H9 (cell line): ENCODE measurements around the gene TRAK1. TPM values are rescaled to one million over a fixed set of nuclear protein-coding genes. Genes with fewer than 3 reads are reported as not detected.

Source experiments
- DNase-seq: peaks from one replicate; pipeline ENCODE4 v3.0.0-alpha.2; 2017
- H2AFZ ChIP-seq: one replicate; pipeline ENCODE4 v1.6.1; 2013; ENCODE audit warnings: mild to moderate bottlenecking, low read length, control low read depth, moderate library complexity
- H2AK5ac ChIP-seq: 2 replicates; pipeline ENCODE4 v1.6.1; 2013; ENCODE audit warnings: low read length, control low read depth, mixed read lengths; ENCODE audit not compliant: insufficient read length
- H2BK120ac ChIP-seq: one replicate; pipeline ENCODE4 v1.6.1; 2013; ENCODE audit warnings: low read depth, mild to moderate bottlenecking, low read length, control low read depth, inconsistent platforms; ENCODE audit not compliant: poor library complexity, severe bottlenecking
- H2BK12ac ChIP-seq: 2 replicates; pipeline ENCODE4 v1.6.1; 2013; ENCODE audit warnings: low read length, control low read depth, mixed read lengths, low read depth; ENCODE audit not compliant: insufficient read length
- H2BK15ac ChIP-seq: 2 replicates; pipeline ENCODE4 v1.6.1; 2013; ENCODE audit warnings: low read depth, low read length, control low read depth
- H2BK20ac ChIP-seq: one replicate; pipeline ENCODE4 v1.6.1; 2013; ENCODE audit warnings: low read depth, mild to moderate bottlenecking, low read length, control low read depth, inconsistent platforms; ENCODE audit not compliant: poor library complexity, severe bottlenecking
- H2BK5ac ChIP-seq: 2 replicates; pipeline ENCODE4 v1.6.1; 2013; ENCODE audit warnings: low read length, control low read depth, mixed read lengths; ENCODE audit not compliant: insufficient read length
- H3K14ac ChIP-seq: 2 replicates; pipeline ENCODE4 v1.6.1; 2013; ENCODE audit warnings: low read length, control low read depth; ENCODE audit not compliant: insufficient read depth
- H3K18ac ChIP-seq: 2 replicates; pipeline ENCODE4 v1.6.1; 2013; ENCODE audit warnings: low read depth, mild to moderate bottlenecking, mixed read lengths, low read length, control low read depth; ENCODE audit not compliant: insufficient read length
- H3K23ac ChIP-seq: 2 replicates; pipeline ENCODE4 v1.6.1; 2013; ENCODE audit warnings: low read length, control low read depth, mixed read lengths, low read depth; ENCODE audit not compliant: insufficient read length
- H3K23me2 ChIP-seq: 2 replicates; pipeline ENCODE4 v1.6.1; 2013; ENCODE audit warnings: low read depth, mild to moderate bottlenecking, mixed read lengths, low read length, control low read depth; ENCODE audit not compliant: insufficient read length, poor library complexity, severe bottlenecking
- H3K27ac ChIP-seq: 2 replicates; pipeline ENCODE4 v1.5.1; 2013; ENCODE audit warnings: low read length, control low read depth, mixed read lengths, low read depth; ENCODE audit not compliant: insufficient read length
- H3K27me3 ChIP-seq: 2 replicates; pipeline ENCODE4 v1.6.1; 2013; ENCODE audit warnings: low read length, control low read depth, inconsistent platforms; ENCODE audit not compliant: insufficient read depth
- H3K4ac ChIP-seq: 2 replicates; pipeline ENCODE4 v1.6.1; 2013; ENCODE audit warnings: low read depth, mild to moderate bottlenecking, control low read depth, inconsistent platforms, low read length, moderate library complexity
- H3K4me1 ChIP-seq: 2 replicates; pipeline ENCODE4 v1.6.1; 2013; ENCODE audit warnings: low read length, control low read depth, inconsistent platforms; ENCODE audit not compliant: insufficient read depth
- H3K4me2 ChIP-seq: 2 replicates; pipeline ENCODE4 v1.6.1; 2013; ENCODE audit warnings: low read length, control low read depth, mixed read lengths; ENCODE audit not compliant: insufficient read length, insufficient read depth
- H3K56ac ChIP-seq: 2 replicates; pipeline ENCODE4 v1.6.1; 2013; ENCODE audit warnings: low read depth, mild to moderate bottlenecking, mixed read lengths, low read length, control low read depth; ENCODE audit not compliant: insufficient read length
- H3K79me1 ChIP-seq: 2 replicates; pipeline ENCODE4 v1.6.1; 2013; ENCODE audit warnings: low read depth, mild to moderate bottlenecking, moderate library complexity, low read length, control low read depth, inconsistent platforms; ENCODE audit not compliant: insufficient read depth, poor library complexity, severe bottlenecking
- H3K79me2 ChIP-seq: 2 replicates; pipeline ENCODE4 v1.6.1; 2013; ENCODE audit warnings: low read length, control low read depth, inconsistent platforms; ENCODE audit not compliant: insufficient read depth
- H3K9ac ChIP-seq: 2 replicates; pipeline ENCODE4 v1.6.1; 2013; ENCODE audit warnings: low read length, control low read depth, mixed read lengths; ENCODE audit not compliant: insufficient read length; ENCODE audit errors: extremely low read depth
- H3K9me3 ChIP-seq: one replicate; pipeline ENCODE4 v1.6.1; 2013; ENCODE audit warnings: low read depth, low read length, inconsistent platforms; ENCODE audit not compliant: control insufficient read depth
- H3T11ph ChIP-seq: one replicate; pipeline ENCODE4 v1.6.1; 2013; ENCODE audit warnings: mild to moderate bottlenecking, low read length, control low read depth, inconsistent platforms
- H4K20me1 ChIP-seq: one replicate; pipeline ENCODE4 v1.6.1; 2013; ENCODE audit not compliant: control insufficient read depth, insufficient read length, insufficient read depth
- H4K5ac ChIP-seq: 2 replicates; pipeline ENCODE4 v1.6.1; 2013; ENCODE audit warnings: low read depth, mild to moderate bottlenecking, mixed read lengths, low read length, control low read depth; ENCODE audit not compliant: insufficient read length
- H4K8ac ChIP-seq: replicated peaks from 2 replicates; pipeline ENCODE4 v1.6.1; 2013; ENCODE audit warnings: low read length, control low read depth, mixed read lengths, low read depth; ENCODE audit not compliant: insufficient read length
- H4K91ac ChIP-seq: 2 replicates; pipeline ENCODE4 v1.6.1; 2013; ENCODE audit warnings: low read depth, mild to moderate bottlenecking, moderate library complexity, mixed read lengths, low read length, control low read depth; ENCODE audit not compliant: insufficient read length
- H3K27ac Mint-ChIP-seq, 3 experiments: 2 replicates in 2 of 3; 3 replicates in 1 of 3; pipeline ENCODE4 v1.8.0; 2020 to 2021; ENCODE audit warnings: mixed read lengths in 3 of 3, mild to moderate bottlenecking in 1 of 3, moderate library complexity in 1 of 3
- H3K27me3 Mint-ChIP-seq: 2 replicates; pipeline ENCODE4 v1.8.0; 2021; ENCODE audit warnings: low read depth, mild to moderate bottlenecking, moderate library complexity, mixed read lengths
- H3K36me3 Mint-ChIP-seq, 3 experiments: 2 replicates in 2 of 3; 3 replicates in 1 of 3; pipeline ENCODE4 v1.8.0; 2020 to 2021; ENCODE audit warnings: low read depth in 3 of 3, mixed read lengths in 3 of 3; ENCODE audit not compliant: insufficient read depth in 1 of 3
- H3K4me1 Mint-ChIP-seq, 2 experiments: 2 replicates each; pipeline ENCODE4 v1.8.0; 2020; ENCODE audit warnings: mixed read lengths in 2 of 2
- H3K4me3 Mint-ChIP-seq, 2 experiments: 2 replicates in 1 of 2; 3 replicates in 1 of 2; pipeline ENCODE4 v1.8.0; 2020 to 2021; ENCODE audit warnings: mild to moderate bottlenecking in 2 of 2, mixed read lengths in 2 of 2, moderate library complexity in 1 of 2
- H3K9me3 Mint-ChIP-seq, 2 experiments: 2 replicates in 1 of 2; 3 replicates in 1 of 2; pipeline ENCODE4 v1.8.0; 2020; ENCODE audit warnings: mild to moderate bottlenecking in 2 of 2, mixed read lengths in 2 of 2, moderate library complexity in 1 of 2
- WGBS: extraction: QIAGEN DNeasy Blood & Tissue Kit; methylation state at CpG from one replicate; pipeline ENCODE4 v1.1.7; 2013; ENCODE audit warnings: missing lambda C conversion rate, low lambda C conversion rate, mixed read lengths; ENCODE audit not compliant: insufficient read length; ENCODE audit errors: extremely low coverage; 5-methylcytosine and 5-hydroxymethylcytosine counted together
- total RNA-seq: library from RNA; stranded (reverse); gene quantifications from 2 replicates; pipeline ENCODE4 v1.2.1, GENCODE V29; 2021
- TF ChIP-seq, protein P1 (sequence below): fragments of 200-600 bp; sonication (generic); conservative IDR thresholded peaks from 3 replicates; pipeline ENCODE4 v1.8.0; 2021; ENCODE audit warnings: antibody characterized with exemption, mild to moderate bottlenecking

Gene TRAK1
- total RNA-seq, 1 experiment from 2014 or later, result 34.2 TPM

DNA sequence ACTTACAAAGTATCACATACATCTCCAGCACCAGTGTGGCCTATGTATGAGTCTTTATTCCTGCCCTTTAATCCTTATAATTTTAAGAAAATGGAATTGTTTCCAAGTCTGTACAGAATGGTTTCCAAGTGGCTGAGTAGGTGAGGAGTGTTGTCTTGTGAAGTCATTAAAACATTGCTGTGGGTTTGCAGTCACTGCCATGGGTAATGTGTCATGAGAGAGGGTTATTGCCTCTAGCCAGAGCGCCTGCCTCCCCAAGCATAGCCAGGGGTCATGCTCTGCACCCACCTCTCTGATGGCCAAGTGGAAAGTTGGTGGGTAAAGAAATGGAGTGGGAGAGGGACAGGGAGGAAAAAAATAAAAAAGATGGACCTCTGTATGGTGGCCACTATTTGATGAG lies 25.3 kb downstream of the TRAK1 start:
- Histone ChIP-seq H2BK12ac (no peak overlapping the region), H3K23ac (no peak overlapping the region), H3K79me1 (no peaks in the 10 kb centered on the region), H2BK5ac (no peak overlapping the region), H4K8ac (no peak overlapping the region), H2AK5ac (no peak overlapping the region), H4K91ac (no peak overlapping the region), H2BK20ac (no peak overlapping the region), H4K5ac (no peak overlapping the region), H3K23me2 (no peaks in the 10 kb centered on the region), H2BK120ac (no peak overlapping the region), H3K4me2 (no peak overlapping the region), H3K27ac (no peak overlapping the region), H3K9me3 (no peaks in the 10 kb centered on the region), H3K79me2 (no peaks in the 10 kb centered on the region), H3K18ac (no peak overlapping the region), H3K4me1 (peaks cover 2% of the 10 kb centered on the region; the same call in 1 of the 2 replicates), H3K14ac (no peak overlapping the region), H2BK15ac (no peak overlapping the region), H3K56ac (no peak overlapping the region), H3T11ph (no peak overlapping the region), H3K9ac (no peak overlapping the region), H2AFZ (no peak overlapping the region), H4K20me1 (no peaks in the 10 kb centered on the region), H3K27me3 (no peaks in the 10 kb centered on the region), H3K4ac (no peak overlapping the region)
- WGBS, result no CpG with 5 or more reads among the region's 1 CpG
- TF ChIP-seq, protein P1, sequence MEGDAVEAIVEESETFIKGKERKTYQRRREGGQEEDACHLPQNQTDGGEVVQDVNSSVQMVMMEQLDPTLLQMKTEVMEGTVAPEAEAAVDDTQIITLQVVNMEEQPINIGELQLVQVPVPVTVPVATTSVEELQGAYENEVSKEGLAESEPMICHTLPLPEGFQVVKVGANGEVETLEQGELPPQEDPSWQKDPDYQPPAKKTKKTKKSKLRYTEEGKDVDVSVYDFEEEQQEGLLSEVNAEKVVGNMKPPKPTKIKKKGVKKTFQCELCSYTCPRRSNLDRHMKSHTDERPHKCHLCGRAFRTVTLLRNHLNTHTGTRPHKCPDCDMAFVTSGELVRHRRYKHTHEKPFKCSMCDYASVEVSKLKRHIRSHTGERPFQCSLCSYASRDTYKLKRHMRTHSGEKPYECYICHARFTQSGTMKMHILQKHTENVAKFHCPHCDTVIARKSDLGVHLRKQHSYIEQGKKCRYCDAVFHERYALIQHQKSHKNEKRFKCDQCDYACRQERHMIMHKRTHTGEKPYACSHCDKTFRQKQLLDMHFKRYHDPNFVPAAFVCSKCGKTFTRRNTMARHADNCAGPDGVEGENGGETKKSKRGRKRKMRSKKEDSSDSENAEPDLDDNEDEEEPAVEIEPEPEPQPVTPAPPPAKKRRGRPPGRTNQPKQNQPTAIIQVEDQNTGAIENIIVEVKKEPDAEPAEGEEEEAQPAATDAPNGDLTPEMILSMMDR, result no peak
- Mint-ChIP-seq H3K27me3 (no peaks in the 10 kb centered on the region), H3K9me3 (no peaks in the 10 kb centered on the region; a peak in 1 of 5 replicates), H3K4me3 (no peak overlapping the region), H3K36me3 (no peaks in the 10 kb centered on the region; a peak in 1 of 7 replicates), H3K27ac (no peak overlapping the region), H3K4me1 (peaks cover 20% of the 10 kb centered on the region in 2 experiments)
- DNase-seq, result no peak
